ENCODE measurements around the gene BRMS1.
A peak's percentile ranks its signal among the peaks of the same experiment; 100 is the strongest.

Gene BRMS1

DNA sequence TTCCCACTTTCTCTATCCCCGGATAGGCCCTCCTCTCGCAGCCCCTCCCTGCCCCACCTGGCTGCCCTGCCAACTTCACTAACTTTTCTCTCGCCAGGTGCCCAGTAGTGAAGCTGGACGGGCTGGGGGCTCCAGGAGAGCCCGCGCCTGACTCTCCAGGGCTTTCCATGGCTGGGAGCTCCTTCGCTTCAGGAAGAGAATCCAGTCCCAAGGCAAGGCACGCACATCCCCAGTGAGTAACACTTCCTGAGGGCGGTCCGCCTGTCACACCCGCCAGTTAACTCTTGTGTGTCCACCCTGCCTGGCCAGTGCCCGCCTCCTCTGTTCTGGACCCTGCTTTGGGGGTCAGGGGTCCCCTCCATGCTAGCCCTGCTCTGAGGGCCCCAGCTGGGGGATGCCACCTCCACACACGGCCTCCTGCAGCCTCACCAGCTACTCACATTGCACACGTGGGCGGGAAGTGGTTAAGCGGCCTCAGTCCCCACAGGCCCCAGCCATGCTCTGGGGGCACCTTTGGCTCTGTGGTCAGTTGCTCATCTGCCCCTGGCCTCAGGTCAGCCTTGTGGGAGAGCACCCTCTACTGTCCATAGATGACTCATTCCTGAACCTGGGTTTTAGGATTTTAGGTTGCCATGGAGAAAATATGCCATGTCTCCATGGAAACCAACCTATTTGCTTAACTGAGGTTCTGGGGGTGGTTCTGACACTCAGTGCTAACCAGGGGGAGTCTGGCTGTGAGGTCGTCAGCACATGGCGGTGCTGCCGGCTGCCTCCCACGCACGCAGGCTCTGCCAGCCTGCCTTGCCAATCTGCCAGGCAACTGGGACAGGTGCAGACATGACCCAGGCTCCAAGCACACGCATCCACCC is 8.4 kb downstream of the BRMS1 start, which contains the start of gene RIN1:
RIN1 (minus strand) TSS at position 201 of the 869 bp plus-strand sequence; CDS start at position 169, 32 bp downstream.
- no peak for DNase-seq

DNA sequence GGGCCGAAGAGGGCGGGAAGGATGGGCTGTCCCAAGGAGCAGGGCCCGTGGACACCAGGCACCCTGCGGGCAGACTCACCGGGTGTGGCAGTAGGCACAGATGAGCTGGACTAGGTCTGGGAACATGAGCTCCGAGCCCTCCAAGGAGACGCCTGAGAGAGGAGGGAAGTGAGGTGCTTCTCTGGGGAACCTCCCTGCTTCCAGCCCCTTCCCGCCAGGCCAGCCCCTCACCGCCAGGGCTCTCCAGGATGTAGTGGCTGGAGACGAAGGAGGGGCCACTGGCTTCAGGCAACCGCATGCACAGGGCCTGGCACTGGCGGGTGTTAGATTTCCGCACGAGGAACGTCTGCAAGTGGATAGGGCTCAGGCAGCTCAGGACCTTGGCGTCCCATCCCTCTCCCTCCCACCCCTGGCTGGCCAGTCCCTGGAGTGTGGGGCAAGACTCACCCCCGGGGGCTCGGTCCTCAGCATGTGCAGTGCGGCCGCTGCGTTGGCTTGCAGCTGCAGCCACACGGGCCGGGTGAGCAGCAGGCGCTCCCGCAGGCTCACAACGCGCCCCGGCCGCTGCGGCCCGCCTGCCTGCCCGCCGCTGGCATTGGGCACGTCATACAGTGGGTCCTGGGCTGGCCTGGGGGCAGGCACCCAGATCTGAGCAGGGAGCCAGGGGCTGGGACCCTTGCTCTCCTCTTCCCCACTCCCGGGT is 9.2 kb downstream of the BRMS1 start:
- DNase-seq, result no peak

DNA sequence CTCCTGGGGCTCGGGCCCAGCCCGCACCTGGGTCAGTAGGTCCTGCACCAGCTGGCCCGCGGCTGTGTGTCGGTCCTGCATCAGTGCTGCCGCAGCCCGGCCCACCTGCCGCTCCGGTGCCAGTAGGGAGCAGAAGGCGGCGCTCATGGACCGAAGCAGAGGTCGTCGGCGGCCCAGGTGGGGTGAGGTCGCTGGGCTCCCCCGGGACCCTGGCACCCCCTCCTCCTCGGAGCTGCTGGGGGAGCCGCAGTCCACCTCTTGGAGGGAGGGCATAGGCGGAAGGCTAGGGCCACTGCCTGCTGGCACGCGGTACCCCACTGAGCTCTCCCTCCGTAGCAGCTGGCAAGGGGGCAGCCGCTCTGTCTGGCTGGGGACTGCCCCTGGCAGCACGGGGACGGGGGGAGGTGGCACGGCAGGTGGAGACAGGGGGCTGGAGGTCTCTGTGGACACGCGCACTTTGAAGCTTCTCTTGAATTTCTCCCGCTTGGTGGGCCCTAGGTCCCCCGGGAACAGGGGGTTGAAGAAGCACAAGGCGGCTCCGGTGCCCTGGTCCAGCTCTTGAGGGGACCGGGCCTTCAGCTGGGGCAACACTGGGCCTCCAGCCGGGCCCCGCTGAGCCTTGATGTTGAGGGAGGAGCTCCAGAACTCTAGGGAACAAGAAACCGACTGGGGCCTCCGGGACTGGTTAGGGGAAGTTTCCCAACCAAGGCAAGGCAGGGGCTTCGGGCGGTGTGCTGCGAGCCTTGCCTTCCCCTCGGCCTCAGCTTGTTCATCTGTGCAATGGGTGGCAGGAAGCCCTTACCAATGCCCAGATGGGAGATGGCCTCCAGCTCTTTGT is 10.1 kb downstream of the BRMS1 start:
- DNase-seq, result no peak

DNA sequence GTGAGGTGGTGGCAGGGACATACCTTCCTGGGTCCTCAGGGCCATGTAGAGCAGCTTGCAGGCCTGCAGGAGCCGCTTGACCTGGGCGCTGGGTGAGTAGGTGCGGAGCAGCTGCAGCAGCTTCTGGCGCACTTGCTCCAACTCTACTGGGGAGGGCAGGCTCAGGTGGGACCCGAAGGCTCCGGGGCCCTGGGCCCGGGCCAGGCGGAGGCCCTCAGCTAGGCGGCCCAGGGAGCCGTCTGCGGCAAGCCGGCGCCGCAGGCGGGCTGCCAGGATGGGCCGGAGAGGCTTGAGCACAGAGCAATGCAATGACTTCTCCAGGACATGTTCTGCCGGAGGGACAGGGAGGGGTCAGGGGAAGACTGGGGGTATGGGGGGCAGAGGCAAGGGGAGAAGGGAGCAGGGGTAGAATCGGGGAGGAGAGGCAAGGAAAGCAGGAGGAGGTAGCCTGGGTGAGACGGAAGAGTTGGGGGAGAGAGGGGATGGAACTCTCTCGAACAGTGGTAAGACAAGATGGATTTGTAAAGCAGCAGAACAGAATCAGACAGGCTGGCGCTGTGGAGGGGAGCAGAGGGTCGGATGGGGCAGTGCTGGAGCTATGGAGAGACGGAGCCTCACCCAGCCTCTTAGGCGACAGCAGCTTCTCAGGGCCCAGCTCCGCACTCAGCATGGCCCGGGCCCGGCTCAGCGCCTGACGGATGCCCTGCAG is 10.9 kb downstream of the BRMS1 start:
- DNase-seq, result no peak

DNA sequence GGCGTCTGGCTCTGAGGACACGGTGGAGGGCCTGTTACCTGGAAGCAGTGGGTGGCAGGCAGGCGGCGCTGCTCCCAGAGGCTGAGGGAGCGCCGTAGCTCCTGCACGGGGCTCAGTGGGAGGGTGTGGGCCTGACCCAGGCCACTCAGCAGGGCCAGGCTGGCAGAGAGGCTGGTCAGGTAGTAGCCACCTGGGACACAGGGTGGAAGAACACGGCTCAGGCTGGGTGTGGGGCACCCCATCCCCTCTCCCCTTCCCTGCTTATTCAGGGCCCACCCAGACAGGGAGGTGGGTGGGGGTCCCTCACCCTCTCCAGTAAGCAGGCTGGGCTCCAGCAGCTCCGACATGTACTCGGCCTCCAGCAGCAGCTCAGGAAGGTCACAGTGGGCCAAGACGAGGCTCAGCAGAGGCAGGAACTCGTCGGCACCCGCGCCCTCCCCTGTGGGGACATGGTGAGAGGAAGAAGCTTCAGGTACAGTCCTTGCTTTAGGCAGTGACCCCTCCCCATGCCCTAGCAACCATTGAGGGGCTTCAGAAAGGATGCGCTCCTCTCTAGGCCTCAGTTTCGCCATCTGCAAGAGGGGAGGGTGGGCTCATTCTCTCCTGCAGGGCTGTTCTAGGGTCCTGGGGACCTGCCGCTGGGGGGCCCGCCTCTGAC is 11.6 kb downstream of the BRMS1 start:
- DNase-seq, result no peak

DNA sequence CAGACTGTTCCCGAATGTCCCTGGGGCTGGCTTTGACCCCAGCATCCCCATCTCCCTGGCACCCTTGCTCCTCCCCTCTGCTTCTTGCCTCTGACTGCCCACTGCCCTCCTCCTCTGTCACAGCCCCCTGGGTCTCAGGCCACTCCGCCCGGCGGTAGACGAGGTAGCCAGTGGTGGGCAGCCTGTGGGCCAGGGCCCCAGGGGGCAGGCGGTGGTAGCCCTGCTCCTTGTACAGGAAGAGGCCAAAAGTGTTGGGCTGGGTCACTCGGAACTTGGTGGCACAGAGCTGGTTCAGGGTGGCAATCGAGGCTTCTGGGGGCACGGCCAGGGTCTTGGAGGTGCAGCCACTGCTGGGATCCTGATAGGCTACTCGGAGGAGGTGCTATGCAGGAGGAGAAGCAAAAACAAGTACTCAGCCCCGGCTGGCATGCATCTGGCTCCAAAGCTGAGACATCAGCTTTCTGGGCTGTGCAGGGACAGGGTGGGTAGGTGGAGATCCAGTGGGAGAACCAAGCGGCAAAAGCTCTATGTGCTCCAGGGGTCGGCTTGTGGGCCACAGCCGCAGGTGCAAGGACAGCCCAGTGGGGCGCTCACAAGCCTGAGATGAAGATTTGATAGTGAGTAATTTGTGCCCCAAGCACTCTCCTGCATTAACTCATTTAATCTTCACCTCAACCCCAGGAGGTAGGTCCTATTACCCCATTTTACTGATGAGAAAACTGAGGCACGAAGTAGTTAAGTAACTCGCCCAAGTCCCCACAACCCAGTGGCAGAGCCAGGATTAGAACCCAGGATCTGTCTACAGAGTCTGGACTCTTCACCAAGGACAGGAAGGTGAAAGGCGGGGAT is 12.3 kb downstream of the BRMS1 start:
- DNase-seq, result no peak

DNA sequence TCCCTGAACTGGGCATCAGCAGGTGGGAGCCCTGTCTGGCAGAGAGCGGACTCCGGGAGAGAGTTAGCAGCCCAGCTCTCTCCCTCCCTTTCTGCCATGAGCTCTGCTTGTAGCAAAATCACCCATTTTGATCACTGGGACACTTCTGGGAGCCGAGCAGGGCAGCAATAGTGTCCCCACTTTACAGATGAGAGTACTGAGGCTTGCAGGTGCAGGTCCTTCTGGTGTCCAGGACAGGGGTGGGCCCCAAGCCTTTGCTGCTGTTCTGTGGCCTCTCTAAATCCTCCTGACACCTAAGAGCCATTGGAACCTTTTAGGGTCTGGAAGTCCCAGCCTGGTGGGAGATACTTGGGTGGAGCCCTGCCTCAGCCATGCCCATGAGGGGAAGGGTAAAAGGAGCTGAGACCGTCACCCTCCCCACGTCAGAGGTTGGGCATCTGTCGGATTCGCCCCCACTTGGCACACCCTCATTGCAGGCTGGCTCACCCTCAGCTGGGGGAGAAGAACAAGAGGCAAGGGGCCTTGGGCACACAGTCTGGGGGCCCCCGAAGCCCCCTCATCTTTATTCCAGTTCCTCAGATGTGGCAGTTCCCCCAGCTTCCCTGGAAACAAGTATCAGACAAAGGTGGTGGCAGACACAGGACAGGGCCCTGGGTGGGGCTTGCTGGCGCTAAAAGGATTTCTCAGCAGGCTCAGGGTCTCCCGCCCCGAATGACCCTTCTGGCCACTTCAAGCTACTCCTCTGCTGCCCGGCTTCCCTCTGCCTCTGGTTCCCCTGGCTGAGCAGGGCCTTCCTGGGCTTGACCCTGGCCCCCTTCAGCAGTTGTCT is 13.1 kb downstream of the BRMS1 start:
- no peak for DNase-seq

DNA sequence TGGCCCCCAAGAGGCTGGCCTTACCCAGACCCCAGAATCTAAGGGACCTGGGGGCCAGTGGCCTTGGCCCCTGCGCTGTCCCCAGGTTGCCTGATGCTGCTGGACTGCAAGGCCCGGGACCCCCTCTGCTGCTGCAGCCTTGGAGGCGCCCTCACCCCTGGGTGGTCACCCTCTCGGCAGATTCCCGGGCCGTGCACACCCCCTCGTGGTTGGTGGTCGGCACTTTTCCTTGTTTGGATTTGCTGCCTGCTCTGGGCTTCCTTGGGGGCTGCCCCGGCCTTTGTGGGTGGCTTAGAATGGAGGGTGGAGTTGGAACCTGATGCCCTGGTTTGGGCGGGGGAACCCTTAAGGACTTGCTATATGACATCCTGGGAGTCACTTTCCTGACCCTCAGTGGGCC is 14.0 kb downstream of the BRMS1 start:
- no peak for DNase-seq

DNA sequence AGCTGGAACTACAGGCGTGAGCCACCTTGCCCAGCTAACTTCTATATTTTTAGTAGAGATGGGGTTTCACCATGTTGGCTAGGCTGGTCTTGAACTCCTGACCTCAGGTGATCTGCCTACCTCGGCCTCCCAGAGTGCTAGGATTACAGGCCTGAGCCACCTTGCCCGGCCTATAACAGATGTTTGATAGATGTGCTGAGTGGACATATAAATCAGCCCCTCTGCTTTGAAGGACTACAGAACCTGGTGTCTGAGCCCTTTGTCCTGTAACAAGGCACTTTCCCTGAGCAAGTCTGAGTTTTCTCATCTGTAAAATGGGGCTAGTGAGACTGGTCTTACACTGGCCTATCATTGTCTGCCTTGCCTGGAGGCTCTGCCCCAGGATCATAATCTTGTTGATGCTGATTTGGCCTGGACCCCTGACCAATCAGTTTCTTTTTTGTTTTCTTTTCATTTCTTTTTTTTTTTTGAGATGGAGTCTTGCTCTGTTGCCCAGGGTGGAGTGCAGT is 15.7 kb downstream of the BRMS1 start:
- no peak for DNase-seq

DNA sequence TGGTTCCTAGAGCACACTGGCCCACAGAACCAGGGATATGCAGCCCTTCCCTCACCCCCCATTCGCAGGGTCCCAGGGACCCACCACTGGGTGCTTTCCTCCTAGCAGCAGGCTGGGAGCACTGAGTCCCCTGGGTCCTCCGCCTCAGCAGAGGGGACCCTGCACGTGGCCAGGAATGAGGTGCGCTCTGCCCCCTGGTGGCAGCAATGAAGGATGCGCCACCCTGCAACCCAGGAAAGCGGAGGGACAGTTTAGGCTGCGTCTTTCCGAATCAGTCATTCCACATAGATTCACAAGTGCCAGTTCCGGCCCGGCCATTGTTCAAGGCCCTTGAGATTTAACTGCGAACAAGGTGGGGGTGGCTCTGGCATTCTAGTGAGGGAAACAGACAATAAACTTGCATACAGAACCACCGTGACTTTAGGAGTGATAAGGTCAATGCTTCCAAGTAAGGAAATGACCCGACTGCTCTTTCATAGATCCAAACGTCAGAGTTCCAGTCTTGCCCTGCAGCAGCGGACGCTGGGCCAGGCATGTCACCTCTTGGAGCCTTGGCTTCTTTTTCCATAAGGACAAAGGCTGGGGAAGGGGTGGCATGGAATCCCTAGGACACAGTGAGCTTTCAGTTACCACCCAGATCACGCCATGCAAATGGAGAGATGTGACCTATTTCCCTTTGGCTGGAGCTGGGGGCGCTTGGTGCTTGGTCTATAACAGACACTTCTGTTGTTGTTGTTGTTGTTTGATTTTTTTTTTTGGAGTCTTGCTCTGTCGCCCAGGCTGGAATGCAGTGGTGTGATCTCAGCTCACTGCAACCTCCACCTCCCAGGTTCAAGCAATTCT is 16.4 kb downstream of the BRMS1 start:
- peak; percentile 62 for DNase-seq

DNA sequence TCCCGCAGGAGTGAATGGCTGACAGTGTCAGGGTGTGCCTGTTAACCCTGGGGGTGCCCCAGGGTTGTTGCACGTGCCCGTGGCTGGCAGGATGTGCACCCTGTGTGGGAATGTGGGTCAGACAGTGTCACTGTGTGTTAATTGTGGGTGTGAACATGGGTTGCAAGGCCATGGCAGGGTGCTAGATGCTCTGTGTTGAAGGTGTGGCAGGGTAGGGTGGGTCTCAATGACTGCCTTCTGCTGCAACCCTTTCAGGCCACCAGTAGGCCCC is 16.9 kb downstream of the BRMS1 start:
- no peak for DNase-seq

DNA sequence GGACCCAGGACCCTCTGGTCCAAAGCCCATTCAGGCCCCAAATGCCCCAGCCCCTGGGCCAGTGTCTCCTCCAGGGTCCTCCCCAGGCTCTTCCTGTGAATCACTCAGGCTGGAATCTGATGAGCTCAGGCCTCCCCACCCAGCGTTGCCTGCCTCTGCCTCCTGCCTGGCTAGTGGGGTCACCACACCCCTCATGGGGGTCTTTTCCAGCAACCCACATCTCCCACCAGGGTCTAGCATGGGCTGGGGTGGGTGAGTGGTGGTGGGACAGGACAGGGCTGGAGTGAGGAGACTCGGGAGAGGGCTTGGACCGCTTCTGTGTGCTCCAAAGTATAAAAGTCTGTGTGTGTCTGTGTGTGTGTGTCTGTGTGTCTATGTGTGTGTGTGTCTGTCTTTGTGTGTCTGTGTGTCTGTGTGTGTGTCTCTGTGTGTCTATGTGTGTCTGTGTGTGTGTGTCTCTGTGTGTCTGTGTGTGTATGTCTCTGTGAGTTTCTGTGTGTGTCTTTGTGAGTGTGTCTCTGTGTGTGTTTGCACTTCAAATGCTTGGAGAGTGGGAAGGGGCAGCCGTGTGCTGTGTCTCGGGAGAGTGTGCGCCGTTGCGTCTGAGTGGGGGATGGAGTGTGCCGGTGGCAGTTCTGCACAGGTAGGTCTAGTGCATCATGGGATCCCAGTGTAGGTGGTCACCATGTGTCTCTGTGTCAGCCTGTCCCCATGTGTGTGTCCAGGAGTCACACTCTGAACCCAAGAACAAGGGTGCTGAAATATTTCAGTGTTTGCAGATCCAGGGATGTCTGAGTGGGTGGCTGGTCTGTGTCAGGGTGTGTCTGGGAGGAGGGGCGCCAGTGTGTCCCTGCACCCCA is 17.5 kb downstream of the BRMS1 start:
- DNase-seq, result no peak

DNA sequence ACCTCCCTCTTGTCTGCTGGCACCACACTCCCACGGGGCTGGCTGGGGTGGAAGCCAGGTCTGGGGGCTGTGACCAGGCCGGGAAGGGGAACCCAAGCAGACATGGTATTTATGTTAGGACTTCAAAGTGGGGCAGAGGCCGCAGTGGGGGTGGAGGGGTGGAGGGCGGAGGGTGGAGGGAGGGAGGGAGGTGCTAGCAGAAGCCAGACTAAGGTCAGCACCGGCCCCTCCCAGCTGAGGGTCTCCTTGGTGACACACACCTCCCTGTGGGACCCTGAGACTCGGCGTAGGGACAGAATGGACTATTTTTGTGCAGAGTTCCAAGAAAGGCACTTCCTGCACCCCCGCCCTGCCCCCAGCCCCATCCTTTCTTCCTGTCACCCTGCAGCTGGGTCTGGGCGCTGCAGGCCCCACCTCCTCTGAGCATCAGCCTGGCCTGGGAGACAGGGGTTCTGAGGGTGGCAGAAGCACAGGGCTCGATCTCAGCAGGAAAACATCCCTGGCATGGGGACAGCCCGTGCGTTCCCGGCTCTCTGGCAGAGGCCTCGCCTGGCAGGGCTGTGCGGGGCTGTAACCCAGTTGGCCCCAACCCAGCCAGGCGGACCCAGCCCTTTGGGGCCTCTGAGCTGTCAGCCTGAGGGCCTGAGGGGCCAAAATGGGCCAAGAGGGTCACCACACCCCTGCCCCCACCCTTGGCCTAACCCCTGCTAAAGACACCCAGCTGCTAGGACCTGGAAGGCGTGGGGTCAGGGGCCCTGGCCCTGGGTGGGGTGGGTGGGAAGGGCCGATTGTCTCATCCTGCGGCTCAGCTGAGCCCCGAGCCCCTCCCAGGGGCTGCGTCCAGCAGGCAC is 18.4 kb downstream of the BRMS1 start:
- no peak for DNase-seq

DNA sequence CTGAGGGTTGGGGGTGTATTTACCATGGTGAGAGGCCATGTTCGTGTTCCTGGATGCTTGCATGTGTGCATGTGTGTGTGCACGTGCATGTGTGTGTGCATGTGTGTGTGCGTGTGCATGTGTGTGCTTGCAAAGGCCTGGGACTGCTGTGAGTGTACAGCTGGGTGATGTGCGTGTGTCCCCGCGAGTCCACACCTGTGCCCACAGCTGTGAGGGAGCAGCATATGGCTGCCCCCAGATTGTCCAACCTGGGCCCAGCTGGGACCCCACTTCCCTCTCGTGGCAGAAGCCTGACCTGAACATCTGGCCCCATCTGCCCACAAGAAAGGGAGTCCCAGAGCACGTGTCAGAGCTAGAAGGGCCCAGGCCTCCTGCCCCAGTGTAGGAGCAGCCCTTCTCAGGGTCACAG is 19.6 kb downstream of the BRMS1 start:
- DNase-seq, result no peak

DNA sequence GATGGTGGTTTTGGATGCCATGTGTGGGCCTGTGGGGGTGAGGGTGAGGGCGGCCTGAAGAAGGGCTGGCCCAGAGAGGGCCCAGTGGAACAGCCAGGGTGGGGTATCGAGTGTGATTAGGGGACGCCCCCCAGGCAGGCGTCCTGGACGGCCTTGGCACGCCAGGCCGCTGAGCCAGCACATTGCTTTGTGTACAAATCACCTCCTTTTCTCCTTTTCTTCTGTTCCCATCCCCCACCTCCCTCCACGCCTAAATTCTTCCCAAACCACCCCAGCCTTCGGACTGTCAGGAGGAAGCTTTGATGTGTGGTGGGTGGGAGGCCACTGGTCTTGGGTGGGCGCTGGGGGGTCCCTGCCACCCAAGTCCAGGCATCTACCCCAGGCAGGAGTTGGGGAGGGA is 20.2 kb downstream of the BRMS1 start:
- no peak for DNase-seq

DNA sequence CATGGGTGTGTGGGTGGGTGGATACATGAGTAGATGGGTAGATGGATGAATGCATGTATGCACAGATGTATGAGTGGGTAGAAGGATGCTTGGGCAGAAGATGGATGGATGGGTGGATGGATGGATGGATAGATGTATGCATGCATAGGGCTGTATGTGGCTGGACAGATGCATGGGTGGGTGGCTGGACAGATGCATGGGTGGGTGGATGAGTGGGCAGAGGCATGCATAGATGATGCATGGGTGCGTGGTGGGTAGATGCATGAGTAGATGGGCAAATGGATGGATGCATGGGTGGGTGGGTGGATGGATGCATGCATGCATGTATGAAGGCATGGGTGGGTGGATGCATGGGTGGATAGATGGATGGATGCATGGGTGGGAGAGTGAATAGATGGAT is 21.2 kb downstream of the BRMS1 start:
- DNase-seq, result no peak

DNA sequence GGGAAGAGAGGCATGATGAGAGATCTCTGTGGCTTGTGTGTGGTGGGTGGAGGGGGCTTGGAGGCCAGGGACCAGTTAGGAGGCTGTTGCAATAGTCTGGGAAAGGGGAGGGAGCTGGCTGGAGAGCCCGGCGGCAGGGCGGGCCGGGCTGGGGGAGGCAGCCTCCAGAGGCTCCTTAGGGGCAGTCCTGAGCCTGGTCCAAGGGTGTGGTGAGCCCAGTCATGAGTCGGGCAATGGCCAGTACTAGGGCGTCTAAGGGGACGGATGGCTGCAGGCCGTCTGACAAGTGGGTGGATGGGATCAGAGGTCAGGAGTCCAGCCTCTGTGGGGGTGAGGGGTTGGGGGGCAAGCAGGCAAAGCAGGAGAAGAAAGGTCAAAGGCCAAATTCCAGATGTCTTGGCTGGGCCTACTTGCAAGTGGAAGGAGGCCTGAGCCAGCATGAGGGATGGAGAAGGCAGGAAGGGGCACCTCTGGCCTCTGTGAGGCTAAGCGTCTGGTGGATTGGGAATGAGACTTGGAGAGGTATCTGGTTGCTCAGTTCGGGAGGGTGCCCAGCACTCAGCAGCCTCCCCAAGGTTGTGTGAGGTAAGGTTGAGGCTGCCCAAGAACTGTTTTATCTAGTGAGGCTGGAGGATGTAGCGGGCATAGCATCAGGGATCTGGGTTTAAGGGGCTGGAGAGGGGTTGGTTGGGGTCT is 22.0 kb downstream of the BRMS1 start:
- no peak for DNase-seq
